ENCODE results near the gene RBM38. TPM values are rescaled to one million over a fixed set of nuclear protein-coding genes. Genes with fewer than 3 reads are reported as not detected.

The RBM38 gene
- total and polyA plus RNA-seq, 9 of the 15 experiments (the other 6 are each of a cell fraction or from before 2014, with no cell fraction given) = 0.28 to 82.4 (median 33.2) TPM

DNA sequence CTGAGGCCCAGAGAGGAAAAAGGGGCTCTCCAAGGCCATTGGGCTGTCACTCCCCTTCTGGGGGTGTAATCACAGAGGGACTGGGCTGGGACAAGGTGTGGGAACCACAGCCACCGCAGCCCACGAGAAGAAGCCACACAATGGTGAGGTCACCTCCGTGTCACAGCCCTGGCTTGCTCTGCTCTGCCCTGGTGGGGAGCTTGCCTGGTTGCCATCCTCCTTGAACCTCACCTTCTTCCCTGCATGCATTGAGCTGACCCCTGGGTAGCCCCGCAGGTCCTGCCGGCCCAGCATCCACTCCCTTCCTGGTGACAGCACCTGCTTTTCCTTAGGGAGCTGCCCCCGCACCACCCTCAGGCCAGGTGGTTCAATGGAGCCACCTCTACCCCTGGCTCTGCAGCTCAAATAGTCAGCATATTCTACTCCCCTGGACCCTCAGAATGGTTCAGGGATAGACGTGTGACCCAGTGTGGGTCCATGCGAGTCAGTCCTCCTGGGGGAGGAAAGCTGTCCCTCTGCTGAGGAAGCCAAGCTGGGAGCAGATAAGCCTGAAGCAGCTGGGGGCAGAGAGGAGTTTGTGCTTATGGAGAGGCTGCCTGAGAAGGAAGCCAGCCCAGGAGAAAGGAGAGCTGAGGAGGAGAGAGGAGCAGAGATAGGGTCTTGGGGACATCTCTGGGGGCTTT lies 21.3 kb downstream of the RBM38 start (continued):
- TF ChIP-seq ZNF79 (CRISPR knock-in tag; IDR thresholded peaks at IDR 0.05; ENCODE audit: low read depth) = no peak
- TF ChIP-seq IFI16 (CRISPR knock-in tag; IDR thresholded peaks at IDR 0.05) = no peak
- TF ChIP-seq KLF16 (IDR thresholded peaks at IDR 0.05) = peak; percentile 27; the same call in 1 of the 2 replicates
- no peak for TF ChIP-seq ZFP30 (CRISPR knock-in tag; IDR thresholded peaks at IDR 0.05; ENCODE audit: borderline replicate concordance)
- TF ChIP-seq HEY1 (CRISPR knock-in tag; IDR thresholded peaks at IDR 0.05; ENCODE audit: borderline replicate concordance) = no peak
- no peak for TF ChIP-seq TAF1 (IDR thresholded peaks at IDR 0.05; ENCODE audit: control insufficient read depth, extremely low read depth, insufficient read depth, low read length, severe bottlenecking)
- TF ChIP-seq ILF3 (IDR thresholded peaks at IDR 0.05; ENCODE audit: borderline replicate concordance) = no peak
- no peak for TF ChIP-seq ZFP1 (CRISPR knock-in tag; IDR thresholded peaks at IDR 0.05)
- peak; percentile 50; the same call in 1 of the 2 replicates for TF ChIP-seq SPI1 (IDR thresholded peaks at IDR 0.05; ENCODE audit: borderline replicate concordance, low read depth, low read length)
- TF ChIP-seq, protein P1, sequence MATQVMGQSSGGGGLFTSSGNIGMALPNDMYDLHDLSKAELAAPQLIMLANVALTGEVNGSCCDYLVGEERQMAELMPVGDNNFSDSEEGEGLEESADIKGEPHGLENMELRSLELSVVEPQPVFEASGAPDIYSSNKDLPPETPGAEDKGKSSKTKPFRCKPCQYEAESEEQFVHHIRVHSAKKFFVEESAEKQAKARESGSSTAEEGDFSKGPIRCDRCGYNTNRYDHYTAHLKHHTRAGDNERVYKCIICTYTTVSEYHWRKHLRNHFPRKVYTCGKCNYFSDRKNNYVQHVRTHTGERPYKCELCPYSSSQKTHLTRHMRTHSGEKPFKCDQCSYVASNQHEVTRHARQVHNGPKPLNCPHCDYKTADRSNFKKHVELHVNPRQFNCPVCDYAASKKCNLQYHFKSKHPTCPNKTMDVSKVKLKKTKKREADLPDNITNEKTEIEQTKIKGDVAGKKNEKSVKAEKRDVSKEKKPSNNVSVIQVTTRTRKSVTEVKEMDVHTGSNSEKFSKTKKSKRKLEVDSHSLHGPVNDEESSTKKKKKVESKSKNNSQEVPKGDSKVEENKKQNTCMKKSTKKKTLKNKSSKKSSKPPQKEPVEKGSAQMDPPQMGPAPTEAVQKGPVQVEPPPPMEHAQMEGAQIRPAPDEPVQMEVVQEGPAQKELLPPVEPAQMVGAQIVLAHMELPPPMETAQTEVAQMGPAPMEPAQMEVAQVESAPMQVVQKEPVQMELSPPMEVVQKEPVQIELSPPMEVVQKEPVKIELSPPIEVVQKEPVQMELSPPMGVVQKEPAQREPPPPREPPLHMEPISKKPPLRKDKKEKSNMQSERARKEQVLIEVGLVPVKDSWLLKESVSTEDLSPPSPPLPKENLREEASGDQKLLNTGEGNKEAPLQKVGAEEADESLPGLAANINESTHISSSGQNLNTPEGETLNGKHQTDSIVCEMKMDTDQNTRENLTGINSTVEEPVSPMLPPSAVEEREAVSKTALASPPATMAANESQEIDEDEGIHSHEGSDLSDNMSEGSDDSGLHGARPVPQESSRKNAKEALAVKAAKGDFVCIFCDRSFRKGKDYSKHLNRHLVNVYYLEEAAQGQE (IDR thresholded peaks at IDR 0.05; ENCODE audit: borderline replicate concordance) = no peak
- TF ChIP-seq, protein P1 (CRISPR knock-in tag; IDR thresholded peaks at IDR 0.05; ENCODE audit: low read depth) = no peak; the same call in 1 of the 2 replicates
- TF ChIP-seq, protein P2, sequence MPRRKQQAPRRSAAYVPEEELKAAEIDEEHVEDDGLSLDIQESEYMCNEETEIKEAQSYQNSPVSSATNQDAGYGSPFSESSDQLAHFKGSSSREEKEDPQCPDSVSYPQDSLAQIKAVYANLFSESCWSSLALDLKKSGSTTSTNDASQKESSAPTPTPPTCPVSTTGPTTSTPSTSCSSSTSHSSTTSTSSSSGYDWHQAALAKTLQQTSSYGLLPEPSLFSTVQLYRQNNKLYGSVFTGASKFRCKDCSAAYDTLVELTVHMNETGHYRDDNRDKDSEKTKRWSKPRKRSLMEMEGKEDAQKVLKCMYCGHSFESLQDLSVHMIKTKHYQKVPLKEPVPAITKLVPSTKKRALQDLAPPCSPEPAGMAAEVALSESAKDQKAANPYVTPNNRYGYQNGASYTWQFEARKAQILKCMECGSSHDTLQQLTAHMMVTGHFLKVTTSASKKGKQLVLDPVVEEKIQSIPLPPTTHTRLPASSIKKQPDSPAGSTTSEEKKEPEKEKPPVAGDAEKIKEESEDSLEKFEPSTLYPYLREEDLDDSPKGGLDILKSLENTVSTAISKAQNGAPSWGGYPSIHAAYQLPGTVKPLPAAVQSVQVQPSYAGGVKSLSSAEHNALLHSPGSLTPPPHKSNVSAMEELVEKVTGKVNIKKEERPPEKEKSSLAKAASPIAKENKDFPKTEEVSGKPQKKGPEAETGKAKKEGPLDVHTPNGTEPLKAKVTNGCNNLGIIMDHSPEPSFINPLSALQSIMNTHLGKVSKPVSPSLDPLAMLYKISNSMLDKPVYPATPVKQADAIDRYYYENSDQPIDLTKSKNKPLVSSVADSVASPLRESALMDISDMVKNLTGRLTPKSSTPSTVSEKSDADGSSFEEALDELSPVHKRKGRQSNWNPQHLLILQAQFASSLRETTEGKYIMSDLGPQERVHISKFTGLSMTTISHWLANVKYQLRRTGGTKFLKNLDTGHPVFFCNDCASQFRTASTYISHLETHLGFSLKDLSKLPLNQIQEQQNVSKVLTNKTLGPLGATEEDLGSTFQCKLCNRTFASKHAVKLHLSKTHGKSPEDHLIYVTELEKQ (CRISPR knock-in tag; IDR thresholded peaks at IDR 0.05) = no peak
- TF ChIP-seq, protein P3, sequence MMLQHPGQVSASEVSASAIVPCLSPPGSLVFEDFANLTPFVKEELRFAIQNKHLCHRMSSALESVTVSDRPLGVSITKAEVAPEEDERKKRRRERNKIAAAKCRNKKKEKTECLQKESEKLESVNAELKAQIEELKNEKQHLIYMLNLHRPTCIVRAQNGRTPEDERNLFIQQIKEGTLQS (IDR thresholded peaks at IDR 0.05) = peak; percentile 55; the same call in 1 of the 2 replicates
- TF ChIP-seq, protein P3 (CRISPR knock-in tag; conservative IDR thresholded peaks at IDR 0.05) = no peak
- no peak for TF ChIP-seq POLR2H (tag; IDR thresholded peaks at IDR 0.05; ENCODE audit: low read depth)
